IPS DF 6.9 (cell line): ENCODE results near the gene PSKH1.

Source experiments
- DNase-seq: peaks from one replicate; pipeline ENCODE4 v3.0.0-alpha.2; 2013; ENCODE audit warnings: low read depth, low spot score
- H3K27ac ChIP-seq: one replicate; pipeline ENCODE4 v1.5.1; 2013; ENCODE audit warnings: low read length, control low read depth
- H3K27me3 ChIP-seq: 2 replicates; pipeline ENCODE4 v1.6.1; 2013; ENCODE audit warnings: mild to moderate bottlenecking, low read length; ENCODE audit not compliant: control insufficient read depth, insufficient read depth
- H3K36me3 ChIP-seq: 2 replicates; pipeline ENCODE4 v1.6.1; 2013; ENCODE audit warnings: low read length; ENCODE audit not compliant: control insufficient read depth, insufficient read depth
- H3K4me1 ChIP-seq: 2 replicates; pipeline ENCODE4 v1.6.1; 2013; ENCODE audit warnings: low read length; ENCODE audit not compliant: control insufficient read depth, insufficient read depth
- H3K4me3 ChIP-seq: 2 replicates; pipeline ENCODE4 v1.5.1; 2013; ENCODE audit warnings: mild to moderate bottlenecking, low read length
- H3K9me3 ChIP-seq: 2 replicates; pipeline ENCODE4 v1.6.1; 2013; ENCODE audit warnings: low read length, inconsistent platforms; ENCODE audit not compliant: control insufficient read depth, insufficient read depth
- WGBS: extraction: QIAGEN DNeasy Blood & Tissue Kit; methylation state at CpG from one replicate; pipeline ENCODE4 v1.1.7; 2013; ENCODE audit warnings: mixed read lengths, missing lambda C conversion rate; ENCODE audit not compliant: insufficient read length, insufficient coverage; 5-methylcytosine and 5-hydroxymethylcytosine counted together

Gene PSKH1

DNA sequence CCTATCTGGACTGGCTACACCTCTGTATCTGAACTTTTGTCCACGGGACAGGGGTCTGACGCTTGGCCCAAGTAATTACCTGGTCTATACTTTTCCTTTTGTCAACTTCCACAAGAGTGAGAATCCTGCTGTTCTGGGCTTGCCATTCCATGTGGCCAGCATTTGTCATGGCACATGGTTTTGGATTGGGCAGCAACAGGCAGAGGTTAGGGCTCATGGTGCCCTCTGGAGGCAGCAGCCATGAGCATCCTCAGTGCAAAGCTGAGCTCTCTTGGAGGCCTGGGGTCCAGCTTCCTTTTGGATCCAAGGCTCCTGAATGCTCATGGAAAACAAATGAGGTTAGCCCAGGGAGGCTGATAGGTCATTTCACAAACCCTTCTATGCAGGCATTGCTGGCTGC lies 27.7 kb upstream of the PSKH1 start:
- Histone ChIP-seq H3K36me3 (peaks cover 19% of the 10 kb centered on the region), H3K27ac (no peak overlapping the region), H3K9me3 (no peaks in the 10 kb centered on the region), H3K4me1 (no peaks in the 10 kb centered on the region), H3K27me3 (no peaks in the 10 kb centered on the region), H3K4me3 (no peak overlapping the region)
- no CpG with 5 or more reads among the region's 2 CpGs for WGBS
- DNase-seq = no peak

DNA sequence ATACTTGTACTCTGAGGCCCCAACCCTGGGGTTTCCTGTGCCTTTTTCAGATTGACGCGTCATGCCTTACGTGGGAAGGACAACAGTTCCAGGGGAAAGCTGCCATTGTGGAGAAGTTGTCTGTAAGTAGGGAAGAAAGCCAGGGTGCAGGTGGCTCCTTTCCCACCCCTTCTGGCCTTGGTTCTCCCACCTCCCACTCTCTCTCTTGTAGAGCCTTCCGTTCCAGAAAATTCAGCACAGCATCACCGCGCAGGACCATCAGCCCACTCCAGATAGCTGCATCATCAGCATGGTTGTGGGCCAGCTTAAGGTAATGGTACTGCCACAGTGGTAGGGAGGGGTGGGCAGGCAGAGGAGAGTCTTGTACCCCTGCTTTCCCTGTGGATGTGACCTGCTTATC lies 24.8 kb upstream of the PSKH1 start:
- H3K27ac ChIP-seq = no peak overlapping the region
- no peaks in the 10 kb centered on the region for H3K9me3 ChIP-seq
- H3K36me3 ChIP-seq = peaks cover 14% of the 10 kb centered on the region; the same call in 1 of the 2 replicates
- no peaks in the 10 kb centered on the region for H3K27me3 ChIP-seq
- H3K4me3 ChIP-seq = no peak overlapping the region
- WGBS = no CpG with 5 or more reads among the region's 6 CpGs
- no peaks in the 10 kb centered on the region; the same call in 1 of the 2 replicates for H3K4me1 ChIP-seq
- no peak for DNase-seq

DNA sequence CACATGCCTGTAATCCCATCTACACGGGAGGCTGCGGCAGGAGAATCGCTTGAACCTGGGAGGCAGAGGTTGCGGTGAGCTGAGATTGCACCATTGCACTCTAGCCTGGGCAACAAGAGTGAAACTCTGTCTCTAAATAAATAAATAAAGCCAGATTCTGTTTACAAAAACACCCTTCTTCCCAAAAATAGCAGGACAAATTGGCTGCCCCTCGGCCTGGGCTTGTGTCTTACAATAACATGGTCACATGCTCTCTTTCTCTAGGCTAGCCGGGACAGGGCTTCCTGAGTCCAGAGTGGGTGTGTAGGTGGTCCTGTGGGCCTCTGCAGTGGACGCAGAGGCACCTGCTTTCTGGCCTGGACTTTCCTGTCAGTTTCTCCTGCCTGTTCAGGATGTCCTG lies 23.4 kb upstream of the PSKH1 start:
- peaks cover 14% of the 10 kb centered on the region; the same call in 1 of the 2 replicates for H3K36me3 ChIP-seq

DNA sequence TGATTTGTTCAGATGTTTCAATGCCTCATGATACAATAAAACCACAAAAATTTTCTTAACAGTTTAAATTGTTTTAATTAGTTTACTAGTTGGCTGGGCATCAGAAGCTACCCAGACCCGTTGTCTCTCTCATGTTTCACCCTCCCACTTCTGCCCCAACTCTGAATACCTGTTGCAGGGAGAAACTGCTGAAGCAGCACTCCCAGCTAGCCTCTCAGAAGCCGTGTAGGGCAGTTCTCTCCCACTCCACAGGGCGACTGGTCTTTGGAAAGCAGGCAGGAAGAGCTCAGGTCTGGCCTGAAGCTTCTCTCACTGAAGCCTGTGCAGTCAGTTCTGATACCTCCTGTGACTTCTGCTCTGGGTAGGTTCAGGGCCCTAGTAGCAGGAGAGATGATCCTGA lies 21.8 kb upstream of the PSKH1 start:
- Histone ChIP-seq H3K4me3 (no peak overlapping the region), H3K36me3 (peaks cover 8% of the 10 kb centered on the region; the same call in 1 of the 2 replicates), H3K27ac (no peak overlapping the region), H3K27me3 (no peaks in the 10 kb centered on the region), H3K4me1 (peaks cover 1% of the 10 kb centered on the region; the same call in 1 of the 2 replicates), H3K9me3 (no peaks in the 10 kb centered on the region)
- WGBS = no CpG with 5 or more reads among the region's 3 CpGs
- no peak for DNase-seq

More for the DNA sequence above, 23.4 kb upstream of the PSKH1 start:
- Histone ChIP-seq H3K27ac (no peak overlapping the region), H3K9me3 (no peaks in the 10 kb centered on the region), H3K4me3 (no peak overlapping the region), H3K27me3 (no peaks in the 10 kb centered on the region), H3K4me1 (peaks cover 1% of the 10 kb centered on the region; the same call in 1 of the 2 replicates)
- no CpG with 5 or more reads among the region's 7 CpGs for WGBS
- no peak for DNase-seq

DNA sequence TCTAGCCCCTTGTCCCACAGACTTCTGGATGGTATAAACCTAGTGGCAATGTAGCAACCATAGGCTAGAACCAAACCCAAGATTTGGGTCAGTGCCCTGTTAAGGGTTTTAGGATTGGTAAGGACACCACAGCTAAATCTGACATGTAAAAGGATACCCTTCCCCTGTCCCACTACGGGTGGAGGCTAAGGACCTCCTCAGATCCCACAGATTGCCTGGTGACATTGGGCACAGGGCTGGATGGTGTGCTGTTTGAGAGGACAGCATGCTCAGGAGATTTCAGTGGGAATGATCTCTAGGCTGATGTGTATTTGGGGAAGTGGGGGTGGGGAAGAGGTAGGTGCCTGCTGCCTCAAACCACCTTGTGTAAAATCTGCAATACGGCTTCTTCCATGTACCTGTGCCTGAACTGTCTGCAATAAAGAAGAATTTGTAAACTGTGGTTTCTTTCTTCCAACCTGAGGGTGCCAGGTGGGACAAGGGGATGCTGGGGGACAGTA lies 20.9 kb upstream of the PSKH1 start:
- peaks cover 8% of the 10 kb centered on the region; the same call in 1 of the 2 replicates for H3K36me3 ChIP-seq
- DNase-seq = no peak
- no peaks in the 10 kb centered on the region for H3K9me3 ChIP-seq
- no peak overlapping the region for H3K27ac ChIP-seq
- H3K27me3 ChIP-seq = no peaks in the 10 kb centered on the region
- no peak overlapping the region for H3K4me3 ChIP-seq
- peaks cover 1% of the 10 kb centered on the region; the same call in 1 of the 2 replicates for H3K4me1 ChIP-seq
- no CpG with 5 or more reads among the region's 2 CpGs for WGBS

DNA sequence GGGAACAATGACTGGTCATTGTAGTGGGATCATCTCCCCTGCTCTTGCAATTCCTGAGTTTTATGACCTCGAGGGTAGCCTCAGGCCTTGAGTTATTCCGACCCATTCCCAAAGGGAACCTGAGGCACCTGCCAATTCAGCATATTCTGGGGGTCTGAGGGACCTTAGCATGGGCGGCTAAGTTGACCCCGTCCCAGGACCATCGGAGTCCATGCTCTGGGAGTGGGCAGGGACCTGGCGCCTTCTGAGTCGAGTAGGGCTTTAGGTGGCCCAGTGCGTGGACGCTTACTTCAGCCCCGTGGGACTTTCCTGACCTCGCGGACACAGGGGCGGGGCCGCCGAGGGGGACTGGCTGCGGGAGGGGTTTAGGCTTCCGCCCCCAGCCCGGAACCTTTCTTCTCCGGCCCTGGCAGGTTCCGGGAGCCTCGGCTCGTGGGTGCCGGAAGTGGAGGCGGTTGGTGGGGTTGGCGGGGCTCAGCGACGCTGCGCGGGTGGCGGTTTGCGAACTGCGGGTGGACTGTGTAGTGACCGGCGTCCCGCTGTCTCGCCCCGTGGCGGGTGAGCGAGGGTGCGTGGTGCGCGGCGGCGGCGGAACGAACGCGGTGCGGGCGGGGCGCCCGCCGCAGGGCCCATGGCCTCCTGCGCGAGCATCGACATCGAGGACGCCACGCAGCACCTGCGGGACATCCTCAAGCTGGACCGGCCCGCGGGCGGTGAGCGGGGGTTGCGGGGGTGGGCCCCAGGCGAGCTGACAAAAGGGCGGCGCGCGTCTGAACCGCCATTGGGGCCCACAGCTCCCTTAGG lies 20.2 kb upstream of the PSKH1 start, which contains the start of gene EDC4:
TSS of gene EDC4 (plus strand) at position 422 of the 804 bp plus-strand sequence. CDS start at position 632, 210 bp downstream.
- no CpG with 5 or more reads among the region's 72 CpGs for WGBS
- DNase-seq = no peak

DNA sequence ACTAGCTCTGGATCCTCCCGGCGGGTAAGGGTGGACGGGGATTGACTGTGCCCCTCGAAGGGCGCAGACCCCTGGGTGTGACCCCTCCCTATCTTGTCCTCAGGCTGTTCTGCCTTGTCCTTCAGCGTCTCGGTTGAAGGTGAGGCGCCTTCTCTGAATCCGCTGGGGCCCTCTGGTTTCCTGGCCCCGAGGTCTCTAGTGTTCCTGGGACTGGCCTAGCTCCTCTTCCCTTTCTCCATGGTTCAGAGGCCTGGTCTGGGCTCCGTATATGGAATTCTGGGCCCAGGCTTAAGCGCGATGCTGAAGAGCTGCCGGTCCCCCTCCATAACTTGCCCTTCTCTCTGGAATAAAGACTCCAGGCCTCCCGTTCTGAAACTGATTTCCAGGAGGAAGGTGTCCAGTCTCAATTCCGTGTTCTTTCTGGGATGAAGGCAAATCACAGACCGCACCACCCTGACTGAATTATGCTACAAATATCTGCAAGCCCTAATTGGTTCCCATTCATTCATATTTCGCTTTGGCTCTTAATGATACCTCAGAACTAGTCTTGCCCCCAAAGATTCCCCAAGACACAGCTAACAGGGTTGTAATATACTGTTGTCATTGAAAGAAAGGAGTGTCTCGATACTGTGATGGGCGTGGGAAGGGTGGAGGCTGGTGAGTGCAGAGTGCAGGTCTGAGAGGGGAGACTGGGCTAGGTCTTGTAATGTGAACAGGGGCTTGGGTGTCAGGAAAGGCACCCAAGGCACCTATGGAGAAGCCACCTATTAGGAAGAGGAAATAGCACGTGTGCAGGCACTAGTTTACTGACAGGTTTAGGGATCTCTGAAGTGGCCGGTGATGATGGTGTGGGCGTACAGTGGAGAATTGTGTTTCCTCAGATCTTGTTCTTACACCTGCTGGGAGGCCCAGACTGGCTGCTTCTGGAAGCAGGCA lies 19.4 kb upstream of the PSKH1 start:
- Histone ChIP-seq H3K27ac (no peak overlapping the region), H3K4me1 (peaks cover 1% of the 10 kb centered on the region; the same call in 1 of the 2 replicates), H3K9me3 (no peaks in the 10 kb centered on the region), H3K36me3 (peaks cover 16% of the 10 kb centered on the region), H3K4me3 (peak overlapping the region; percentile 98), H3K27me3 (no peaks in the 10 kb centered on the region)
- no CpG with 5 or more reads among the region's 23 CpGs for WGBS
- no peak for DNase-seq

More for the DNA sequence above, 20.2 kb upstream of the PSKH1 start, which contains the start of gene EDC4:
- Histone ChIP-seq H3K9me3 (no peaks in the 10 kb centered on the region), H3K27me3 (no peaks in the 10 kb centered on the region), H3K36me3 (peaks cover 11% of the 10 kb centered on the region), H3K27ac (no peak within 1 kb of the TSS), H3K4me1 (peaks cover 1% of the 10 kb centered on the region; the same call in 1 of the 2 replicates), H3K4me3 (peak within 1 kb of the TSS; percentile 98)

DNA sequence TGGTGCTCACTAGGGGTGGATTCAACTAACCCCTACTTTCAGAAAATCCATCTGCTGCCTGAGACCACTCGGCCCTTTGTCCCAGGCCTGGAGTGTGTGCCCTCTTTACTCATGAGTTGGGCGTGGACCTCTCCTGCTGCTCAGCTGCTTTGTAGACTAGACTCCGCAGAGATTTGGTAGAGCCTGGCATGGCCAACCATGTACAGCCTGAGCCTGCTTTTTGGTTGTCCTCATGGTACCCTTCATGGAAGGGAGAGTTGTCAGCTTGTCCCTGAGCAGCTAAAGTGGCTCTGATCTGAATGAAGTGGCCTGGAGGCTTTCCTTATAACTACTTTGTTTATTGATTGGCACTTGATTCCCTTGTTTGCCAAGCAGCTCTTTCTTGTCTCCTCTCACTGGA lies 18.7 kb upstream of the PSKH1 start:
- Histone ChIP-seq H3K4me3 (no peak overlapping the region), H3K4me1 (peaks cover 1% of the 10 kb centered on the region; the same call in 1 of the 2 replicates), H3K36me3 (peaks cover 22% of the 10 kb centered on the region), H3K27ac (no peak overlapping the region), H3K27me3 (no peaks in the 10 kb centered on the region), H3K9me3 (no peaks in the 10 kb centered on the region)
- no peak for DNase-seq
- WGBS = no CpG with 5 or more reads among the region's 3 CpGs

DNA sequence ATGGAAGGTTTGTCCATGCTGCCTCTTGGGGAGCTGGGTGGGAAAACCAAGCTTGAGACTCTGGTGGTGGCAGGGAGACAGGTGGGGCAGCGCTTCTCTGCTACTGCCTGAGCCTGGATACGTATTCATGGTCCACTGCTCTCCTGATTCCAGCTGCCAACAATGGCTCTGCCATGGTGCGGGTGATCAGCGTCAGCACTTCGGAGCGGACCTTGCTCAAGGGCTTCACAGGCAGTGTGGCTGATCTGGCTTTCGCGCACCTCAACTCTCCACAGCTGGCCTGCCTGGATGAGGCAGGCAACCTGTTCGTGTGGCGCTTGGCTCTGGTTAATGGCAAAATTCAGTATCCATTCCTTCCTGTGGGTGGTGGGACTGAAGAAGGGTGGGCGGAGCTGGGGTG lies 16.0 kb upstream of the PSKH1 start:
- H3K4me1 ChIP-seq = peaks cover 1% of the 10 kb centered on the region; the same call in 1 of the 2 replicates
- H3K4me3 ChIP-seq = no peak overlapping the region
- WGBS = no CpG with 5 or more reads among the region's 11 CpGs
- peaks cover 44% of the 10 kb centered on the region for H3K36me3 ChIP-seq
- H3K9me3 ChIP-seq = no peaks in the 10 kb centered on the region
- no peak for DNase-seq
- no peaks in the 10 kb centered on the region for H3K27me3 ChIP-seq
- no peak overlapping the region for H3K27ac ChIP-seq

DNA sequence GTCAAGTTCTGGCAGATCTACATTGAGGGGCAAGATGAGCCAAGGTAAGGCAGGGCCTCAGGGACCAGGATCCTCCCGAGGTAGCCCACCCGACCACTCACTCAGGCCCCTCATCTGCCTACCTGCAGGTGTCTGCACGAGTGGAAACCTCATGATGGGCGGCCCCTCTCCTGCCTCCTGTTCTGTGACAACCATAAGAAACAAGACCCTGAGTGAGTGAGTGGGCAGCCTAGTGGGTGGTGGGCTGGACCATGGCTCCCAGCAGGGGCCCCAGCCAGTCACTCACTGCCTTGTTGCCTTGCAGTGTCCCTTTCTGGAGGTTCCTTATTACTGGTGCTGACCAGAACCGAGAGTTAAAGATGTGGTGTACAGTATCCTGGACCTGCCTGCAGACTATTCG lies 14.8 kb upstream of the PSKH1 start:
- no peaks in the 10 kb centered on the region for H3K9me3 ChIP-seq
- 0 out of 2 replicates have a peak, but pooled peaks cover 1% of the 10 kb centered on the region for H3K4me1 ChIP-seq
- no peak for DNase-seq
- no peak overlapping the region for H3K4me3 ChIP-seq
- H3K27ac ChIP-seq = no peak overlapping the region
- peaks cover 52% of the 10 kb centered on the region for H3K36me3 ChIP-seq
- no CpG with 5 or more reads among the region's 6 CpGs for WGBS
- H3K27me3 ChIP-seq = no peaks in the 10 kb centered on the region
